Fibroblast of skin of right quadriceps (primary cell): ENCODE data around the gene FRMD4A.

ENCODE experiments used
- DNase-seq: peaks from one replicate; pipeline ENCODE4 v3.0.0-alpha.2; 2013

The FRMD4A gene

GRCh38 chr10:13709931-13710650 is 620.6 kb downstream of the FRMD4A start:
- no peak for DNase-seq

GRCh38 chr10:13708256-13708990 is 622.3 kb downstream of the FRMD4A start:
- DNase-seq, result no peak

- peak; percentile 93 for DNase-seq
Observed at GRCh38 chr10:13707156-13707881, 623.4 kb downstream of the FRMD4A start.

- peak; percentile 34 for DNase-seq
Observed at GRCh38 chr10:13706604-13707003, 624.1 kb downstream of the FRMD4A start.

- no peak for DNase-seq
Observed at GRCh38 chr10:13706175-13706574, 624.5 kb downstream of the FRMD4A start.

- DNase-seq, result no peak
Observed at GRCh38 chr10:13705526-13706174, 625.1 kb downstream of the FRMD4A start.

GRCh38 chr10:13704964-13705363 is 625.8 kb downstream of the FRMD4A start:
- DNase-seq, result no peak

GRCh38 chr10:13703997-13704536 is 626.7 kb downstream of the FRMD4A start:
- DNase-seq, result no peak

- no peak for DNase-seq
Observed at GRCh38 chr10:13703101-13703818, 627.5 kb downstream of the FRMD4A start.

- DNase-seq, result no peak
Observed at GRCh38 chr10:13701157-13701919, 629.4 kb downstream of the FRMD4A start.

GRCh38 chr10:13700473-13701144 is 630.1 kb downstream of the FRMD4A start:
- no peak for DNase-seq

GRCh38 chr10:13699216-13699615 is 631.5 kb downstream of the FRMD4A start:
- DNase-seq, result no peak

GRCh38 chr10:13698217-13698616 is 632.5 kb downstream of the FRMD4A start:
- no peak for DNase-seq

- DNase-seq, result no peak
Observed at GRCh38 chr10:13696071-13696470, 634.7 kb downstream of the FRMD4A start.

GRCh38 chr10:13695588-13695987 is 635.1 kb downstream of the FRMD4A start:
- no peak for DNase-seq

- no peak for DNase-seq
Observed at GRCh38 chr10:13693783-13694700, 636.7 kb downstream of the FRMD4A start.

GRCh38 chr10:13690281-13690825 is 640.4 kb downstream of the FRMD4A start:
- no peak for DNase-seq

GRCh38 chr10:13686331-13686752 is 644.4 kb downstream of the FRMD4A start:
- DNase-seq, result no peak

- DNase-seq, result no peak
Observed at GRCh38 chr10:13685885-13686284, 644.8 kb downstream of the FRMD4A start.
